HG03575 (cell line): Measurements from ENCODE around the gene PAX5.

ENCODE experiments used
- ATAC-seq: cut with Tn5 transposase; IDR thresholded peaks from one replicate; pipeline ENCODE4 v1.9.1; 2021; ENCODE audit not compliant: unreplicated experiment, insufficient number of reproducible peaks, low FRiP score; ENCODE audit errors: extremely low read depth

The PAX5 gene

GRCh38 chr9:36922548-36922947, 111.5 kb downstream of the PAX5 start:
- no peak for ATAC-seq

DNA sequence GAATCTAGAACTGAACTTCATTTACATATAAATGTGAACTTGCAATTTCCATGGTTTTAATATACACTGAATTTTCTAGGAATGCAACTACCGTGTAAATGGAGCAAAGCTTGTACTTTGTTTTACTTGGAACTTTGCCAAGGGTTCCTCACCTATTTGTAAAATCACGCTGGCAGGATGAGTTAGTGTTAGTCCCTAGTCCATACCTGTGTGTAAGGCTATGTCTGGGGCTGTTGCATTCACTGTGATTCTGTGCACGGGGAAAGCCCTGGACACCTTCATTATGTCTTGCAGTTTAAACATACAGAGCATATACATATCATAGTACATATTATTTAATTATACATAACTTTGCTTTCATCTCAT, 119.9 kb downstream of the PAX5 start:
- ATAC-seq = no peak

DNA sequence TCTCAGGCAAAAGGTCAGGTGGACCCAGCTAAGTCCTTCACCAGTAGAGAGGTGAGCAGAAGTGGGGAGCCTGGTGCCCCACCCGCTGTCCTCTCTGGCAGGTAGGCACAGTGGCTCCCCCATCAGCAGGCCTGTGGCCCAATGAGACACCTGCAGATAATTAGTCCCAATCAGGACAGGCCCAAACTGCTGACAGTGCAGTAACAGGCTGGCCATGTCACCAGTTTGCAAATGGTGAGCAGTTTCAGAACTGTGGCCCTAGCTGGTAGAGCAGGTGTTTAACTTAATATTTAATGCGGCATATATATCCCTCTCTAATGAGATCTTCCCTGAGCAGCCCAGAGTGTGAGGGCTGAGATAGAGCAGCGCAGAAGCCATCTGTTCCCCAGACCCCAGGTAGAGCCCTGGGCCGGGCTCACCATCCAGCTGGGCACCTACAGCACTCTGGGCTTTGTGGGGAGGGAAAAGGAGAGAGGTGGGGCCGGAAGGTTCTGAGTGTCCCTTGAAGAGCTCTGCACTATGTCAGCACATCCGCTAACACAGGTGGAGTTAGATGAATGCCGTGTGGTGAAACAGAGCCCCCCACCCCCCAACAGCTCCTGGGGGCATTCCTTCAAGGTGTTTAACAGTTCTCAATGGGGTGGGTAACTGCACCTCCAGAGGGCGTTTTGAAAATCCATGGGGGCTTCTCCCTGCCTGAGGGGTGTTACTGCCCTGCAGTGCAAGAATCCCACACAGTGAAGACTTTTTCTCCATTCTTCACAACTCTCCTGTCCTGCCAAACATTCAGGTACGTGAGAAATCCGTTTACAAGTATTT, 120.5 kb downstream of the PAX5 start:
- ATAC-seq = no peak

- ATAC-seq = no peak
These were observed 121.4 kb downstream of the PAX5 start for GRCh38 chr9:36912620-36913019.

DNA sequence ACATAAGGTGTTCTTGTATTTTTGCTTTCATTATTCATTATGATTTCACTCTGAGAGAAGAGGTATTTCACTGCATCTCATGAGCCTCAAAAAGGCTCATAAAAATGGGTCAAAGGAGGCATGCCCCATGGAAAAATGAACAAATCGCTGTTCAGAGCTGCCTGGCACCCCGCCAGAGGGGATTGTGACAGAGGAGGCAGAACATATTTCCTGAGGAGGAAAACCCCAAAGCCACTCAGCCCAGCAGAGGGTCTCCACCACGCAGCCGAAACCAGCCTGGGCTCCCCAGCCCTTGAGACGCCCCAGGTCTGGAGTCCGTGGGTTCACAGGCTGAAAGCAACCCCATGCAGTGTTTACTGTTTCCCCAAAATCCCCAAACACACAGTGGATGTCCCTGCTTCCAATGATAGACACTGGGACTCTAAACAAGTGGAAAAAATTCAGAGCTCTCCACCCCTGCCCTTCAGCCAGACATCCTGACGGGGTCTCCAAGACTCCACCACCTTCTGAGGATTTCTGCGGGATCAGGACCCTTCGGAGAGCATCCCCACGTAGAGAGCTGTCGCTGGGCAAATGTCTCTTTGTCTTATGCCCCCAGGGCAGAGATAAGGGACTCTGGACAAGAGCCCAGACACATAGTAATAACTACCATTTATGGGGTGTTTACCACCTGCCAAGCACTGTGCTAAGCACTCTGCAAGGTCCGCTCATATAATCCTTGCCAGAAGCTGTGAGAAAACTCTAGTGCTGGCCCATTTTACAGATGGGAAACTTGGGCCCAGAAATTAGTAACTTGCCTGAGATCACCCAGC, 122.3 kb downstream of the PAX5 start:
- ATAC-seq = no peak

- no peak for ATAC-seq
These were observed 123.0 kb downstream of the PAX5 start for GRCh38 chr9:36911037-36911436.

GRCh38 chr9:36906492-36906891, 127.6 kb downstream of the PAX5 start:
- ATAC-seq = no peak

- no peak for ATAC-seq
These were observed 128.7 kb downstream of the PAX5 start for GRCh38 chr9:36905101-36906066.

GRCh38 chr9:36903541-36904435, 130.3 kb downstream of the PAX5 start:
- no peak for ATAC-seq

DNA sequence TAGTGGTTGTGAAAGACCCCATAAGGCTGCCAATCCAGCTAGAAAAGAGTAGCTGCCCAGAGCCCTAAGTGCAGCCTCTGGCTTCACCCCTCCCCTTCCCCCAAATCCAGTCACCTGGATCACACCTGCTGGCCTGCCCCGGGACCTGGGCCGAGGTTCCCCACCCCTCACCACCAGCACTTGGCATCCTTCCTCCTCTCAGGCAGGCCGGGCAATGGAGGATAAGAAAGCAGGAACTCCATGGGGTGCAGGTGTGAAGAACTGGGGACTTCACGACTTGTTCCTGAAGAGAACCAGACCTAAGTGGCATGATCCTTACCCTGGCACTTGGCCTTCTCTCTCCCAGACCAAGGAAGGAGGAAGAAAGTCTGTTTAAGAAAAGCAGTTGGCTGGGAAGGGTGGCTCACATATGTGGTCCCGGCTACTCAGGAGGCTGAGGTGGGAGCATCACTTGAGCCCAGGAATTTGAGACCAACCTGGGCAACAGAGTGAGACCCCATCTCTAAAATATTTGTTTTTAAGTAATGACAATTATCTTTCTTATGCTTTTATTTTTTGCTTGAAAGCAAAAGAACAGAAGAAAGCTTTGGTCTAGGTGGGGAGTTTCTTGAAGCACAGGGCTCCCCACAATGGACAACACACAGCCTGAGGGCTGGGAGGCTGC, 131.1 kb downstream of the PAX5 start:
- ATAC-seq = no peak

- ATAC-seq = no peak
These were observed 131.9 kb downstream of the PAX5 start for GRCh38 chr9:36902080-36902716.

- ATAC-seq = no peak
These were observed 132.5 kb downstream of the PAX5 start for GRCh38 chr9:36901528-36901927.

GRCh38 chr9:36900856-36901220, 133.2 kb downstream of the PAX5 start:
- ATAC-seq = no peak

- no peak for ATAC-seq
These were observed 133.8 kb downstream of the PAX5 start for GRCh38 chr9:36900136-36900855.

DNA sequence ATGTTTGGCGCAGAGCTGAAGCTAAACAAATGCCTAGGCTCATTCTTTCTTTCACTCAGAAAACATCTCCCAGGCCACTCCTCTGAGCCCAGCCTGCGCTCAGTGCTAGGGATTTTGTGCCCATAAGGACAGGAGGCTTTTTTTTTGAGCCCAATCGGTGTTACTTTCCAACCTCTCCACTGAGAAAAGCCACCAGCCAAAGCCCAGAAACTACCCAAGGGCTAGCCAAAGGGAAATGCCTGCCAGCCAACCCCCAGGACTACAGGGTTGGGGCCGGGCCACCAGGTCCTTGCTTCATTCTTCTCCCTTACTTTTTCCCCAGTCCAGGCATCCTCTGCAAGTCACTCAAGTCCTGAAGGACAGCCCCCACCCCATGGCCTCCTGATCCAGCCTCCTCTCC, 134.7 kb downstream of the PAX5 start:
- ATAC-seq = no peak

GRCh38 chr9:36898431-36899020, 135.5 kb downstream of the PAX5 start:
- no peak for ATAC-seq

DNA sequence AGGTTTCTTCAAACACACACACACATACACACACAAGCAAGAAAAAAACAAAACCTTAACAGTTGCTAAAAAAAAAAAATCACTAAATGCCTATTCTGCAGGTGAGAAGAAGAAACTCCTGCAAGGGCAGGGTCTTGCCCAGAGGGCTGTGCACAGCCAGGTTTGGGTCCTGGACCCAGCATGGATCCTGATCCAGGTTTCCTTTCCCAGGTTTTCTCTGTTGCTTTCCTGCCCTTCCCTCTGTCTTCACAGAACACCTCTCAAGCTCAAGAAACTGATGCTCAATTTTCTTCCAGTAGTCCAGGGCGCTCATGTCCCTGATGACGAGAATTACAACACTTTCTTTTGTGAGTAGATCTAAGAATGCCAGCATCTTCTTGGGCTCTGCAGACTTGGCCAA, 136.6 kb downstream of the PAX5 start:
- ATAC-seq = no peak
